Measurements from ENCODE around the gene GRIN3B.

Gene GRIN3B

DNA sequence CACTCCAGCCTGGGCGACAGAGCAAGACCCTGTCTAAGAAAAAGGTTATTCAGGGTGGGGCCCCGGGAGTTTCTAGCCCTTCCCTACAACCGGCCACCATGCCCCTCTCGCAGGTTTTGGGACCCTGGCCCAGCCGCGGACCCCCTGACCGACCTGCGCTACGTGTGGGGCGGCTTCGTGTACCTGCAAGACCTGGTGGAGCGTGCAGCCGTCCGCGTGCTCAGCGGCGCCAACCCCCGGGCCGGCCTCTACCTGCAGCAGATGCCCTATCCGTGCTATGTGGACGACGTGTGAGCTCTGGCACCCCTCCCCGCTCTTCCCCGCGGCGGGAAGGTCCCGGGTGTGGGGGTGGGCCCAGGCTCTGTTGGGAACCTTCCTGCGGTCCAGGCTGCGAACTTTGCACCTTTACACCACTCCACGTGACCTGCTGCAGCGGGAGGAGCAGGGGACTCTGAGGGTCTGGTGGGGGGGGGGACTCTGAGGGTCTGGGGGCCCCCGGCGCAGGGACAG, 46.0 kb downstream of the GRIN3B start (continued):
- TF ChIP-seq, protein P1, sequence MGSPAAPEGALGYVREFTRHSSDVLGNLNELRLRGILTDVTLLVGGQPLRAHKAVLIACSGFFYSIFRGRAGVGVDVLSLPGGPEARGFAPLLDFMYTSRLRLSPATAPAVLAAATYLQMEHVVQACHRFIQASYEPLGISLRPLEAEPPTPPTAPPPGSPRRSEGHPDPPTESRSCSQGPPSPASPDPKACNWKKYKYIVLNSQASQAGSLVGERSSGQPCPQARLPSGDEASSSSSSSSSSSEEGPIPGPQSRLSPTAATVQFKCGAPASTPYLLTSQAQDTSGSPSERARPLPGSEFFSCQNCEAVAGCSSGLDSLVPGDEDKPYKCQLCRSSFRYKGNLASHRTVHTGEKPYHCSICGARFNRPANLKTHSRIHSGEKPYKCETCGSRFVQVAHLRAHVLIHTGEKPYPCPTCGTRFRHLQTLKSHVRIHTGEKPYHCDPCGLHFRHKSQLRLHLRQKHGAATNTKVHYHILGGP (tag by site-specific recombination; IDR thresholded peaks at IDR 0.05), result no peak
- TF ChIP-seq, protein P2, sequence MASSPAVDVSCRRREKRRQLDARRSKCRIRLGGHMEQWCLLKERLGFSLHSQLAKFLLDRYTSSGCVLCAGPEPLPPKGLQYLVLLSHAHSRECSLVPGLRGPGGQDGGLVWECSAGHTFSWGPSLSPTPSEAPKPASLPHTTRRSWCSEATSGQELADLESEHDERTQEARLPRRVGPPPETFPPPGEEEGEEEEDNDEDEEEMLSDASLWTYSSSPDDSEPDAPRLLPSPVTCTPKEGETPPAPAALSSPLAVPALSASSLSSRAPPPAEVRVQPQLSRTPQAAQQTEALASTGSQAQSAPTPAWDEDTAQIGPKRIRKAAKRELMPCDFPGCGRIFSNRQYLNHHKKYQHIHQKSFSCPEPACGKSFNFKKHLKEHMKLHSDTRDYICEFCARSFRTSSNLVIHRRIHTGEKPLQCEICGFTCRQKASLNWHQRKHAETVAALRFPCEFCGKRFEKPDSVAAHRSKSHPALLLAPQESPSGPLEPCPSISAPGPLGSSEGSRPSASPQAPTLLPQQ (tag by site-specific recombination; IDR thresholded peaks at IDR 0.05), result no peak
- TF ChIP-seq, protein P3, sequence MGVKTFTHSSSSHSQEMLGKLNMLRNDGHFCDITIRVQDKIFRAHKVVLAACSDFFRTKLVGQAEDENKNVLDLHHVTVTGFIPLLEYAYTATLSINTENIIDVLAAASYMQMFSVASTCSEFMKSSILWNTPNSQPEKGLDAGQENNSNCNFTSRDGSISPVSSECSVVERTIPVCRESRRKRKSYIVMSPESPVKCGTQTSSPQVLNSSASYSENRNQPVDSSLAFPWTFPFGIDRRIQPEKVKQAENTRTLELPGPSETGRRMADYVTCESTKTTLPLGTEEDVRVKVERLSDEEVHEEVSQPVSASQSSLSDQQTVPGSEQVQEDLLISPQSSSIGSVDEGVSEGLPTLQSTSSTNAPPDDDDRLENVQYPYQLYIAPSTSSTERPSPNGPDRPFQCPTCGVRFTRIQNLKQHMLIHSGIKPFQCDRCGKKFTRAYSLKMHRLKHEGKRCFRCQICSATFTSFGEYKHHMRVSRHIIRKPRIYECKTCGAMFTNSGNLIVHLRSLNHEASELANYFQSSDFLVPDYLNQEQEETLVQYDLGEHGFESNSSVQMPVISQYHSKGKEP (tag by site-specific recombination; IDR thresholded peaks at IDR 0.05), result no peak
- no peak for TF ChIP-seq MZF1 (tag by site-specific recombination; IDR thresholded peaks at IDR 0.05; ENCODE audit: borderline replicate concordance)

DNA sequence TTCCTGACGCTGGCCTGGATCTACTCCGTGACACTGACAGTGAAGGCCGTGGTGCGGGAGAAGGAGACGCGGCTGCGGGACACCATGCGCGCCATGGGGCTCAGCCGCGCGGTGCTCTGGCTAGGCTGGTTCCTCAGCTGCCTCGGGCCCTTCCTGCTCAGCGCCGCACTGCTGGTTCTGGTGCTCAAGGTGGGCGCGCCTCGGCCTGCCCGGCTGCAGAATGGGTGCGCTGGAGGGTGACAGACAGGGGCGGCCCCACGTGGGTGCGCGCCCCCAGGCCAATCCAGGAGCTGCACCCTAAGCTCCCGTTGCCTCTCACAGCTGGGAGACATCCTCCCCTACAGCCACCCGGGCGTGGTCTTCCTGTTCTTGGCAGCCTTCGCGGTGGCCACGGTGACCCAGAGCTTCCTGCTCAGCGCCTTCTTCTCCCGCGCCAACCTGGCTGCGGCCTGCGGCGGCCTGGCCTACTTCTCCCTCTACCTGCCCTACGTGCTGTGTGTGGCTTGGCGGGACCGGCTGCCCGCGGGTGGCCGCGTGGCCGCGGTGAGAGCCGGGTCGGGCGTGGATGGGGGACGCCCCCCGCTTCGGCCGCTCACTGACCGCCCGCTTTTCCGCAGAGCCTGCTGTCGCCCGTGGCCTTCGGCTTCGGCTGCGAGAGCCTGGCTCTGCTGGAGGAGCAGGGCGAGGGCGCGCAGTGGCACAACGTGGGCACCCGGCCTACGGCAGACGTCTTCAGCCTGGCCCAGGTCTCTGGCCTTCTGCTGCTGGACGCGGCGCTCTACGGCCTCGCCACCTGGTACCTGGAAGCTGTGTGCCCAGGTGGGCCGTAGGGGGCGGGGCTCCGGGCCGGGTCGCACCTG, 46.8 kb downstream of the GRIN3B start:
- H3K36me3 ChIP-seq (ENCODE audit: control insufficient read depth in 2 of 2, insufficient read depth in 1 of 2, low read length in 2 of 2), result peaks cover 0 to 20% of the 10 kb centered on the region in 2 experiments; a peak in 2 of 3 replicates
- POLR2A ChIA-PET, result interaction anchor here (1.9 kb wide), 1 partner anchor 19 kb away, joined by 10 read pairs; no protein-coding TSS in a partner anchor
- H3K4me1 ChIP-seq (ENCODE audit: control insufficient read depth, insufficient read depth, low read length), result no peaks in the 10 kb centered on the region; the same call in 1 of the 2 replicates
- TF ChIP-seq KLF10 (tag by site-specific recombination; IDR thresholded peaks at IDR 0.05) (no peak), ZNF404 (tag by site-specific recombination; IDR thresholded peaks at IDR 0.05) (no peak), ZNF311 (tag by site-specific recombination; IDR thresholded peaks at IDR 0.05; ENCODE audit: borderline replicate concordance) (no peak), KLF1 (tag by site-specific recombination; IDR thresholded peaks at IDR 0.05) (peak; percentile 22; the same call in 1 of the 2 replicates)
- TF ChIP-seq, protein P4, sequence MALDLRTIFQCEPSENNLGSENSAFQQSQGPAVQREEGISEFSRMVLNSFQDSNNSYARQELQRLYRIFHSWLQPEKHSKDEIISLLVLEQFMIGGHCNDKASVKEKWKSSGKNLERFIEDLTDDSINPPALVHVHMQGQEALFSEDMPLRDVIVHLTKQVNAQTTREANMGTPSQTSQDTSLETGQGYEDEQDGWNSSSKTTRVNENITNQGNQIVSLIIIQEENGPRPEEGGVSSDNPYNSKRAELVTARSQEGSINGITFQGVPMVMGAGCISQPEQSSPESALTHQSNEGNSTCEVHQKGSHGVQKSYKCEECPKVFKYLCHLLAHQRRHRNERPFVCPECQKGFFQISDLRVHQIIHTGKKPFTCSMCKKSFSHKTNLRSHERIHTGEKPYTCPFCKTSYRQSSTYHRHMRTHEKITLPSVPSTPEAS (tag by site-specific recombination; IDR thresholded peaks at IDR 0.05), result no peak
- H3K27ac ChIP-seq (ENCODE audit: extremely low read depth, low read depth, low read length), result no peak overlapping the region
- CTCF ChIA-PET, result interaction anchor here (0.6 kb wide), 1 partner anchor 25 kb away, joined by 3 read pairs; no protein-coding TSS in a partner anchor
- H3K9me3 ChIP-seq (ENCODE audit: control insufficient read depth, insufficient read depth, low read depth, low read length), result no peaks in the 10 kb centered on the region
- no peak overlapping the region for H3K4me3 ChIP-seq (ENCODE audit: low read depth, low read length)

DNA sequence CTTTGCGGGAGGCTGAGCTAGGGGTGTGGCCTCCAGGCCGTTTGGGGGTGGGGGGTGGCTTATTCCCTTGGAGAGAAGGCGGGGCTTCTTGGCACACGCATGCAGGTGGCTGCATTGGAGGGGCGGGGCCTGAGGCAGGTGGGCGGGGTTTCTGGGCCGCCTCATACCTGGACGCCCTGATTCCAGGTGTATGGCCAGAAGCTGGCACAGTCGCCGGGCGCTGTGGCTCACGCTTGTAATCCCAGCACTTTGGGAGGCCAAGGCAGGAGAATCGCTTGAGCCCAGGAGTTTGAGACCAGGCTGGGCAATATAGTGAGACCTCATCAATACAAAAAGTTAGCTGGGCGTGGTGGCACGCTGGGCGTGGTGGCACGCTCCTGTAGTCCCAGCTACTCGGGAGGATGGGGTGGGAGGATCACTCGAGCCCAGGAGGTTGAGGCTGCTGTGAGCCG, 47.5 kb downstream of the GRIN3B start:
- Histone ChIP-seq H3K4me1 (ENCODE audit: control insufficient read depth, insufficient read depth, low read length) (no peaks in the 10 kb centered on the region; the same call in 1 of the 2 replicates), H3K9me3 (ENCODE audit: control insufficient read depth, insufficient read depth, low read depth, low read length) (no peaks in the 10 kb centered on the region), H3K27ac (ENCODE audit: extremely low read depth, low read depth, low read length) (no peak overlapping the region), H3K4me3 (ENCODE audit: low read depth, low read length) (no peak overlapping the region), H3K36me3 (ENCODE audit: control insufficient read depth in 2 of 2, insufficient read depth in 1 of 2, low read length in 2 of 2) (peaks cover 0 to 13% of the 10 kb centered on the region in 2 experiments; a peak in 2 of 3 replicates)
- CTCF ChIA-PET, result interaction anchor here (0.6 kb wide), 1 partner anchor 25 kb away, joined by 3 read pairs; no protein-coding TSS in a partner anchor
- POLR2A ChIA-PET, result interaction anchor here (0.6 to 1.9 kb wide), 4 partner anchors 18 to 209 kb away, joined by 4 to 10 read pairs (median 4); no protein-coding TSS in a partner anchor
- no peak for TF ChIP-seq ZNF416 (tag by site-specific recombination; IDR thresholded peaks at IDR 0.05)
- TF ChIP-seq ZNF585B (tag by site-specific recombination; IDR thresholded peaks at IDR 0.05), result no peak
- TF ChIP-seq ZNF837 (tag by site-specific recombination; IDR thresholded peaks at IDR 0.05), result no peak
- TF ChIP-seq, protein P5, sequence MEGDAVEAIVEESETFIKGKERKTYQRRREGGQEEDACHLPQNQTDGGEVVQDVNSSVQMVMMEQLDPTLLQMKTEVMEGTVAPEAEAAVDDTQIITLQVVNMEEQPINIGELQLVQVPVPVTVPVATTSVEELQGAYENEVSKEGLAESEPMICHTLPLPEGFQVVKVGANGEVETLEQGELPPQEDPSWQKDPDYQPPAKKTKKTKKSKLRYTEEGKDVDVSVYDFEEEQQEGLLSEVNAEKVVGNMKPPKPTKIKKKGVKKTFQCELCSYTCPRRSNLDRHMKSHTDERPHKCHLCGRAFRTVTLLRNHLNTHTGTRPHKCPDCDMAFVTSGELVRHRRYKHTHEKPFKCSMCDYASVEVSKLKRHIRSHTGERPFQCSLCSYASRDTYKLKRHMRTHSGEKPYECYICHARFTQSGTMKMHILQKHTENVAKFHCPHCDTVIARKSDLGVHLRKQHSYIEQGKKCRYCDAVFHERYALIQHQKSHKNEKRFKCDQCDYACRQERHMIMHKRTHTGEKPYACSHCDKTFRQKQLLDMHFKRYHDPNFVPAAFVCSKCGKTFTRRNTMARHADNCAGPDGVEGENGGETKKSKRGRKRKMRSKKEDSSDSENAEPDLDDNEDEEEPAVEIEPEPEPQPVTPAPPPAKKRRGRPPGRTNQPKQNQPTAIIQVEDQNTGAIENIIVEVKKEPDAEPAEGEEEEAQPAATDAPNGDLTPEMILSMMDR (tag by site-specific recombination; IDR thresholded peaks at IDR 0.05), result no peak
- TF ChIP-seq KLF1 (tag by site-specific recombination; IDR thresholded peaks at IDR 0.05), result peak; percentile 62
- TF ChIP-seq KLF9 (tag by site-specific recombination; IDR thresholded peaks at IDR 0.05; ENCODE audit: low read depth), result 0 out of 2 replicates have a peak, but pooled peaks have one; percentile 19
- no peak for TF ChIP-seq ZNF10 (tag by site-specific recombination; IDR thresholded peaks at IDR 0.05)
- TF ChIP-seq ZNF121 (tag by site-specific recombination; IDR thresholded peaks at IDR 0.05), result 0 out of 2 replicates have a peak, but pooled peaks have one; percentile 46
- TF ChIP-seq, protein P6, sequence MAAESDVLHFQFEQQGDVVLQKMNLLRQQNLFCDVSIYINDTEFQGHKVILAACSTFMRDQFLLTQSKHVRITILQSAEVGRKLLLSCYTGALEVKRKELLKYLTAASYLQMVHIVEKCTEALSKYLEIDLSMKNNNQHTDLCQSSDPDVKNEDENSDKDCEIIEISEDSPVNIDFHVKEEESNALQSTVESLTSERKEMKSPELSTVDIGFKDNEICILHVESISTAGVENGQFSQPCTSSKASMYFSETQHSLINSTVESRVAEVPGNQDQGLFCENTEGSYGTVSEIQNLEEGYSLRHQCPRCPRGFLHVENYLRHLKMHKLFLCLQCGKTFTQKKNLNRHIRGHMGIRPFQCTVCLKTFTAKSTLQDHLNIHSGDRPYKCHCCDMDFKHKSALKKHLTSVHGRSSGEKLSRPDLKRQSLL (tag by site-specific recombination; IDR thresholded peaks at IDR 0.05), result no peak
- TF ChIP-seq ZNF596 (tag by site-specific recombination; IDR thresholded peaks at IDR 0.05), result no peak
- TF ChIP-seq, protein P7, sequence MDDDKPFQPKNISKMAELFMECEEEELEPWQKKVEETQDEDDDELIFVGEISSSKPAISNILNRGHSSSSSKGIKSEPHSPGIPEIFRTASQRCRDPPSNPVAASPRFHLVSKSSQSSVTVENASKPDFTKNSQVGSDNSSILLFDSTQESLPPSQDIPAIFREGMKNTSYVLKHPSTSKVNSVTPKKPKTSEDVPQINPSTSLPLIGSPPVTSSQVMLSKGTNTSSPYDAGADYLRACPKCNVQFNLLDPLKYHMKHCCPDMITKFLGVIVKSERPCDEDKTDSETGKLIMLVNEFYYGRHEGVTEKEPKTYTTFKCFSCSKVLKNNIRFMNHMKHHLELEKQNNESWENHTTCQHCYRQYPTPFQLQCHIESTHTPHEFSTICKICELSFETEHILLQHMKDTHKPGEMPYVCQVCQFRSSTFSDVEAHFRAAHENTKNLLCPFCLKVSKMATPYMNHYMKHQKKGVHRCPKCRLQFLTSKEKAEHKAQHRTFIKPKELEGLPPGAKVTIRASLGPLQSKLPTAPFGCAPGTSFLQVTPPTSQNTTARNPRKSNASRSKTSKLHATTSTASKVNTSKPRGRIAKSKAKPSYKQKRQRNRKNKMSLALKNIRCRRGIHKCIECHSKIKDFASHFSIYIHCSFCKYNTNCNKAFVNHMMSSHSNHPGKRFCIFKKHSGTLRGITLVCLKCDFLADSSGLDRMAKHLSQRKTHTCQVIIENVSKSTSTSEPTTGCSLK (tag by site-specific recombination; IDR thresholded peaks at IDR 0.05), result no peak
